HG02970 (cell line): ENCODE measurements around the gene PPP1R1C.
"Not testable (repeated sequence)": the region's sequence is repeated elsewhere in the genome, so short reads cannot be mapped to it uniquely, and the experiment has no call there.

Source experiments
- ATAC-seq: cut with Tn5 transposase; IDR thresholded peaks from one replicate; pipeline ENCODE4 v1.9.1; 2021; ENCODE audit warnings: mild to moderate bottlenecking, moderate library complexity, moderate number of reproducible peaks; ENCODE audit not compliant: unreplicated experiment, low FRiP score

The PPP1R1C gene

DNA sequence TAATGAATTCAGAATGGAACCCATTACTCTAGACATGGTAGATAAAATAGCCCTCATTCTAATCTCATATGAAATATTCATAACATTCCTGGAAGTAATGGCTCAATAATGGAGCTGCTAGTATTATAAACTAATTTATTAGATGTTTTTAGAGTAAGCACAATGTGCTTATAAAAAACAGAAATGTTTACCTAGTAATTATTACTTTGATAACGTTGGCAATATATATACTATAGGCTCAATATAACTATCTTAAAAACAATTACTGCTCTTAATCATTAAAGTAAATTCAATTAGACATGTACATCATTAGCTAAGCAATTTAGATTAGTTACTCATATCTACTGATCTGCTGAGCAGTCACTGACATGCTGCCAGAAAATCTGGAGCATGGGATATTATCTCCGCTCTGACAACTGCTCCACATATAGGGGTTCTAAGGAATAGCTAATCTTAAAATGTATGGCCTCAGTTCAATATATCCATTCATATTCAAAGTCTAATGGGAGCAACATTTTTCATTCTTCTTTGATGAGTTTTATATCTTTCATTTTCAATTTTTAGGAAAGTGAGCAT is 19.4 kb downstream of the PPP1R1C start:
- no peak for ATAC-seq

DNA sequence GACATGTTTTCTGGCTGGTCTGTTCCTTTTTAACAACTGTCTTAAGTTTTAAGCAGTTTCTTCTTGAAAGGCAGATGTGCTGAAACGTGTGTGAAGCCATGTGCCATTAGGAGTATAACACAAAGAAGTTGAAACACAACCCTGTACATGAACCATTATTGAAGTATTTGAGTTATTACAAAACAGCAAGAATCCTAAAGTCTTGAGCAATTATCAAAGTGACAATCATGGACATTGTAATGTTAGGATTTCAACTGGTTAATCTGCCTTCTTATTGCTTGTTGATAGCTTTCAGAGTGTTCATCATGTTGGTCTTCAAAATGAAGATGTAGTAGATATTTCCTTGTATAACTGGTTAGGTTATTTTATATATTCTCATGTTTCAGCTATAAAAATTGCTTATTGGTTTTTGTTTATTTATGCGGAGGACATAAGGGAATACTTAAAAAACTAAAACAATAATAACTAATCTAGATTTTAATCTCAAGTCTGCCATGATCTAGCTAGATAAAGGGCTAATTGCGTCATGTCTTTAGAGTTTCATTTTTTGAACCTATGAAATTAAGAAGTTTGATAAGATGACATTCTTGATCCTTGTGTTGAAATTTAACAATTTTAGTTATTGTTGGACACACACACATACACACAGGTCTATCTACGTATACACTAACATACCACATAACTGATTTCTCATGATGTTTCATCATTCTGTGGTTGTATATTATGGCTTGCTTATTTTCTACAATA is 21.1 kb downstream of the PPP1R1C start:
- ATAC-seq = no peak

DNA sequence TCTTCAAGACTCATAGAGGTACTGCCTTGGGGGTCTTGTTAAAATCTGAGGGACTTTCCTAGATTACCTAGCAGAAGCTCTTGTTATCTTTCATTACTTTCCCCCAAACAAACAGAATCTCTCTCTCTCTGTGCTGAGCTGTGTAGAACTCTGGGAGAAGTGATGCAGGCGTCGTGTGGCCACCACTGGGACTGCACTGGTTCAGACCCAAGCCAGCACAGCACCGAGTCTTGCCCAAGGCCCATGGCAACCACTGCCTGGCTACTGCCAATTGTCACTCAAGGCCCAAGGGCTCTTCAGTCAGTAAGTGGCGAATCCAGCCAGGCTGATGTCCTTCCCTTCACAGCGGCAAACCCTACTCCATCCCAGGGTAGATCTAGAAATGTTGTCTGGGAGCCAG is 28.6 kb downstream of the PPP1R1C start:
- no peak for ATAC-seq

DNA sequence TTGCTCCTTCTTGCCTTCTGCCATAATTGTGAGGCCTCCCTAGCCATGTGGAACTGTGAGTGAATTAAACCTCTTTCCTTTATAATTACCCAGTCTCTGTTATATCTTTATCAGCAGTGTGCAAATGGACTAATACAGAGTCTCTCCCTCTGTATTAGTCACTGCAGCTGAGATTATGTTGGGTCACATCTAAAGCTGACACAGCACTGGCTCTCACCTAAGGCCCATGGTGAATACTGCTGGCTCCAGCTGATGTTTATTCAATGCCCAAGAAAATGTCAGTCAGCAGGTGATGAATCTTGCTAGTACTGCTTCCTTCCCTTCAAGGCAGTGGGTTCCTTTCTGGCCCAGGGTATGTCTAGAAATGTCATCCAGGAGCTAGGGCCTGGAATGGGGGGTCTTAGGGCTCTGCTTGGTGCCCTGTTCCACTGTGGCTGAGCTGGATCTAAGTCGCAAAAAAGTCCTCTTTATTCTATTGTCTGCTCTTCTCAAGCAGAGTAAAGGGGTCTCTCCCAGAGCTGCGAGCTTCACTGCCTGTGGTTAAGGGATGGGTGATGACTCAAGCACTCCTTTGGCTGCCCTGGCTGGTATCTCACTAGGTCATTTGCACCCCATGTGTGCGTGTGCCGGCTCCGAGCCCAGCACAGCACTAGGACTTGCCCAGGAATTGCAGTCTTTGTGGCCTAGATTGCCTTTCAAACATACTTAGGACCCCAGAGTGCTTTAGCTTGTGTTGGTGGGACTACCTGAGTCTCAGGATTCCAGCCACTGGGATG is 29.9 kb downstream of the PPP1R1C start:
- ATAC-seq = no peak

DNA sequence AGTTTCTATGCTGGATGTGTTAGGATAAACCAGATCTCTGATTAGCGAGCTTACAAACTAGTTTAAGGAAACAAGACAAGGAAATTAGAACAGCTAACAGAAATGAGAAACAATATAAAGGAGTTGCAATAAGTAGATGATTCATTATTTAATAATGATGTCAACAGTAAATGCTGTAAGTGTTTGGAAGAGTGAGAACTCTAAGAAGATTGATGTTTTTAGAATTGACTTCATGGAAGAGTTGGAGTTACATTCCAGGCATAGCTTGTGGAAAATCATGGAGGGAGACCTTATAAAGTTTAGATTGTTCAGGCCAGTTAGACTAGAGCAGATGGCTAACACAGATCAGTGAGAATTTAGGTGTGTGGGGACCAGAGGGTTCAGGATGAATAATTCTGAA is 32.6 kb downstream of the PPP1R1C start:
- ATAC-seq = no peak

DNA sequence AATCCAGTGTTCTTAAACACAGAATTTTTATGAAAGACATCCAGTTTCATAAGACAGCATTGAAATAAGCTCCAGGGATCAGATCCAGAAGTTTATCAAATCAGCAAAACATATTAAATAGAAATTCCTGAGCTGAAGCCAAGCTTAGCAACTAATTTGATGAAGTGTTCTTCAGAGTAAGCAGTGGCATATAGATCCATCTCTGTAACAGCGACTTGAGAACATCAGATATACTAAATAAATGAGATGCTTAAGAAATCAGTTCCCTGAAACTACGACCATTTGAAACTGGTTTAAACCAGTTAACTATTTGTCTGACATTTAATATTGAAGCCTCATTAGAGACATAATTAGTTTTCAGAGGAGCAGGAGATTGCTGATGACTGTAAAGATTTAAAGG is 34.1 kb downstream of the PPP1R1C start:
- ATAC-seq = no peak

DNA sequence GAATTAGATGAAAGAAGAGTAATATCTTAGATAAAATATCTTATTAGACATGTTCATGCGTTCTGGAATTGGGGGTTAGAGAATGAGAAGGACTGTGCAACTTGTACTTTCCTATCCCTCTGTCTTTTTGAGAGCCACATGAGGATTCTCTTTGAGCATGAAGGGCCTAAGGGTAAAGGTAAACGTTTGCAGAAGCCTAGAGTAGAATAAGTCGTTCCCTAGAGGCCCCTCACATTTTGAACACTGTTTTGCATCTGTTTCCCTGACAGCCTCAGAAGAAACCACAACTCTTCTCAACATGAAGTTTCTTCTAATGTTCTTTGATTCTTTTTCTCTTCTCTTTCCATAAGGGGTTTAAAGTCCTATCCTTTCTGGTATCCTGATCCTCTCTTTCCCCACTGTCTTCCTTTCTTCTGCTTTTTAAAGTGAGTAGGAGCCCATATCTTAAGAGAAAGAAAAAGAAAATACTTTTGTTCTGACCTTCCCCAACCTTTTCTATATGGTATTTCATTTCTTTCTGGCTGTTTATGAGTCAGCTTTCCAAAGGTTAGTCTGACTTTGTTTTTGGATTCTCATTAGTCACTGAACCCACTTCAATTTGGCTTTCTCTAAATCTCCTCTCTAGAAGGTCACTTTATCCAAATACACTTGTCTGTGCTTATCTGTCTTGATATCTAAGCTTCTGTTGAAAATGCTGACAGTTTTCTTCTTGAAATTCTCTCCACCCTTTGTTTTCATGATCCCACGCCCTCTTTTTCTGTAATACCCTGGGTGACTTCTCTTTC is 34.8 kb downstream of the PPP1R1C start:
- no peak for ATAC-seq

DNA sequence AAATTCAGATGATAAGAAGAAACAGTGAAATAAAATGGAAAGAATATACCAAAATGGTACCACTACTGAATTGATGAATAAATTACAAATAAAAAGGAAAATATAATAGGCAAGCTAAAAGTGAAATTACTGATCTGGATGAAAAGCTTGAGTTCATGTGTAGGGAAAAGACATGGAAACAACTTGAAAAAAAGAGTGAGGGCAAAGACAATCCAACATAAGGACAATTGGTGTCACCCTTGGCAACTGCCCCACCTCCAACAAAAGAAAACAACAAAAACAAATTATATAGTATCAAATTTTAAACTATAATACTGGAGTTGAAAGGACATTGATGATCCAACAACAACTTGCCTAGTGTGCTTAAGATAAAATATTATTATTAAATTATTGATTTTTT is 37.6 kb downstream of the PPP1R1C start:
- no peak for ATAC-seq

DNA sequence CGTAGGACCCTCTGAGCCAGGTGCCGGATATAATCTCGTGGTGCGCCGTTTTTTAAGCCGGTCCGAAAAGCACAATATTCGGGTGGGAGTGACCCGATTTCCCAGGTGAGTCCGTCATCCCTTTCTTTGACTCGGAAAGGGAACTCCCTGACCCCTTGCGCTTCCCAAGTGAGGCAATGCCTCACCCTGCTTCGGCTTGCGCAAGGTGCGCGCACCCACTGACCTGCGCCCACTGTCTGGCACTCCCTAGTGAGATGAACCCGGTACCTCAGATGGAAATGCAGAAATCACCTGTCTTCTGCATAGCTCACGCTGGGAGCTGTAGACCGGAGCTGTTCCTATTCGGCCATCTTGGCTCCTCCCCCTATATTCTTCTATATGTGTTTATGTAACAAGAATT is 45.2 kb downstream of the PPP1R1C start:
- not testable (repeated sequence) for ATAC-seq

DNA sequence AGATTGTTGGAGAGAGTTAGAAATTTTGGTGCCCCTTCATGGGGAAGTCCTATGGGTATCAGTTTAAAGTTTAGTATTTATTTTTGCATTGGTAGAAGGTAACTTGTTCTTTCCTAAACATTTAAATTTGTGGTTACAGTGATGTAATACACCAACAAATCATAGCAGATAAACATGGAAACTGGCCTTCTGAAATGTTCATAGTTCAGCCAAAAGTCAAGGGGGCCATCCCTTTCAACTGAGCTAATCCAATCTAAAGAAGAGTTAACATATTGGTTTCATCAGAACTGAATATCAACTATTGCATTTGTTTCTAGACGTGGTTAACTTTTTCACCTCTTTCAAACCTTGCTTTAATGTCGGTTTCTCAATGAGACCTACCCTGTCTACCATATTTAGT is 46.3 kb downstream of the PPP1R1C start:
- no peak for ATAC-seq

DNA sequence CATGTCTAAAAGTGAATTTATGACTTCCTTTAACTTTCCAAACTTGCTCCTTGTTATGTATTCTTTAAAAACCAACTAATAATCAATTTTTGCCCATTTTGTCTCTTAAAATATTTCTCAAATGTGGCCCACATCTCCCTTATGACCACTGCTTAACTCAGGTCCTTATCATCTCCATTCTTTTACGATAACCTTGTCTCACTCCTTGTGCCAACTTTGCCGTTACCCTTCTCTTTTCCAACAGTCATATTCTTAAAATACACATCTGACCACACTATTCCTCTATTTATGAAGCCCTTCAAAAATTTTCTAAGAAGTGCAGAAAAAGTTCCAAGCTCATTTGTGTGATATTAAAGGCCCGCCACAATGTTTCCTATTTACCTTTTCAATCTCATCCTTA is 47.8 kb downstream of the PPP1R1C start:
- ATAC-seq = no peak

DNA sequence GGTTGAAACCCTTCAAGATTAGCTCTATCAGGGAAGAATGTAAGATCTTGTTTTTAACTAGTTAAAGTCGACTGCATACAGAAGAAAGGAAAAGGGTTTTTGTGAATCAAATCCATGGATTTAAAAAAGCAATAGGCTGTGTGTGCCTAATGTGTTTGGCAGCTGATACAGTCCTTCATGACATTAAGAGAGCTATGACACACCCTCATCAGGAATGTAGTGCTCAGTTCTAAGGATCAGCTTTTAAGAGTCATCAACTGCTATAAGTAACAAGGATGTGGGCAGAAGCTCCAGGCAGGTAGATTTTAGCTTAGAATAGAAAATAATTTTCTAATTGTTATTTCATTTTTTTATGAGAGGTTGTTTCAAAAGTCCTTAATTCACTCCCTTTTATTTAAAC is 52.9 kb downstream of the PPP1R1C start:
- no peak for ATAC-seq

DNA sequence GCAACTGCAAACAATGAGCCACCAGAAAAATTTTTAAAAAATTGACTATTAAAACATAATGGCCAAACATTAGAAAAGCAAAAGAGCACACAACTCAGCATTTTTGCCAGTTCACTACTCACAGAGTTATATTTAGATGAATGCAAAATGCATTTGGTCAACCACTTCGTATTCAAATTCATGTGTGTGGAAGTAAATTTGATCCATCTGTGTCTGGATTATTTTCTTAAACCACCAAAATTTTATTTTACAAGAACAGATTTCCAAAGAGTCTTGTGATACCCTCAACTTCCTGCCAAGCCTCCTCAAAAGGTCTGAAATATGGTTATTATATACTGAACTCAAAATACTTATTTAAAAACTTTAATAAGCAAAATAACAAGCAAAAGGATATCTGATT is 57.4 kb downstream of the PPP1R1C start:
- ATAC-seq = no peak

DNA sequence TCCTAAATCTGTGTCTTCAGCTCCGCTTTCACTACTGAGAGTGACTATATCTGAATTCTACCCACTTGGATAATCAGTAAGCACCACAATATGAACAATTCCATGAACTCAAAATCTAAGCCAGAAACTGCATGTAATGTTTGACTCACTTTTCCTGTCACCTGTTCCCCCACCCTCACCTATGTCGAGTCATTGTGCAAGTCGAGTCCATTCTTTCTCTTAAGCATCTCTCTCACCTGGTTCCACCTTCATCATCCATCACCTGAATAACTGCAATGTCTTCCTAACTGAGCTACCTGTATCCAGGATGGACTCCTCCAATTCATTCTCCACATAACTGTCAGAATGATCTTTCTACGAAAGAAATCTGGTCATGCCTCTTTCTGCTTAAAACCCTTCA is 58.2 kb downstream of the PPP1R1C start:
- ATAC-seq = no peak

DNA sequence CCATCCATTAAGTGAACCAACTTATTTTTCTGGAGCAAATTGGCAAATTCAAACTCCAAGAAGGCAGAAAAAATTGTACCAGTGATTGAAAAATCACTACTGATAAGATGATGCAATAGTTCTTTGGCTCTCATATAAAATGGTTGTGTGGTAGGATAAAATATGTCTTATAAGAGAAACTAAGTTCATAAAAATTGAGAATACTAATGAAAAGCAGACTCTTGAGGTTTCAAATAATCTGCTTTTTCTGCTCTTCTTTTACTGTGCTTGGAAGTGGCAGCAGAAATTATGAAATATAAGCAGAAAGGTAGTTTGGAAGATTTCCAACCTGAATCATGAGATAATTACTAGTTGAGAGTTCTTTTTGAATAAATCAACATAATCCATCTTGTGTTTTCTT is 61.9 kb downstream of the PPP1R1C start:
- no peak for ATAC-seq

DNA sequence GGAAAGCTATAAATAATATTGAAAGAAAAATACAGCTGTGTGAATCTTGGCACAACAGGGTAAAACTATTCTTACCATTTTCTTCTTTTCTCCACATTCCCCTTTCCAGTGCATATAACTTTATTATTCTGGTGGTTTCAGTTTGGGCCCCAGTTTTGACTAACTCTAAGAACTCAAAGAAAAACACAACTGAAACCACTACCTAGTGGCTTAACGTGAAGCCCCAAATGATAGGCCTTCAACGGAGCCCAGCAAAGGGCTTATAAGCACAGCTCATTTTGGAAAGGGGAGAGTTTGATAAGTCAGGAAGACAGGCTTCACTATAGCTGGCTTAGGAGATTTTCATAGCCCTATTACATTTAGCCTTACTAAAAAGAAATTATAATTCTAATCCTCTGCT is 62.4 kb downstream of the PPP1R1C start:
- ATAC-seq = no peak

DNA sequence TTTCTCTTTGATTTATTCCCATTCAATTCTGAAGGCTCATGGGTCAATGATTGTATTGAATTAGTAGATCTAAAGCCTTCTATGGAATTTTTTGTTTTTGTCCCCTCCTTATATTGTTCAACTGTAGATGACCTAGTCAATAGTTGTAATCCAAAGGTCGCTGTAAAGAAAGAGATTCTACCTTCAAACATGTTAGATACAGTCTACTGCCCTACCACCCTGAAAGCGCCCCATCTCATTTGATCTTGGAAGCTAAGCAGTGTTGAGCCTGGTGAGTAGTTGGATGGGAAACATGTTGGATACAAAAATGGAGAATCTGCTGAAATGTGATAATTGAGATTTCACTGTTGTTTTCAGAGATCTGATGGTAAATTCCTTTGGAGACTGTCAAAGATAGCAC is 63.0 kb downstream of the PPP1R1C start:
- no peak for ATAC-seq

DNA sequence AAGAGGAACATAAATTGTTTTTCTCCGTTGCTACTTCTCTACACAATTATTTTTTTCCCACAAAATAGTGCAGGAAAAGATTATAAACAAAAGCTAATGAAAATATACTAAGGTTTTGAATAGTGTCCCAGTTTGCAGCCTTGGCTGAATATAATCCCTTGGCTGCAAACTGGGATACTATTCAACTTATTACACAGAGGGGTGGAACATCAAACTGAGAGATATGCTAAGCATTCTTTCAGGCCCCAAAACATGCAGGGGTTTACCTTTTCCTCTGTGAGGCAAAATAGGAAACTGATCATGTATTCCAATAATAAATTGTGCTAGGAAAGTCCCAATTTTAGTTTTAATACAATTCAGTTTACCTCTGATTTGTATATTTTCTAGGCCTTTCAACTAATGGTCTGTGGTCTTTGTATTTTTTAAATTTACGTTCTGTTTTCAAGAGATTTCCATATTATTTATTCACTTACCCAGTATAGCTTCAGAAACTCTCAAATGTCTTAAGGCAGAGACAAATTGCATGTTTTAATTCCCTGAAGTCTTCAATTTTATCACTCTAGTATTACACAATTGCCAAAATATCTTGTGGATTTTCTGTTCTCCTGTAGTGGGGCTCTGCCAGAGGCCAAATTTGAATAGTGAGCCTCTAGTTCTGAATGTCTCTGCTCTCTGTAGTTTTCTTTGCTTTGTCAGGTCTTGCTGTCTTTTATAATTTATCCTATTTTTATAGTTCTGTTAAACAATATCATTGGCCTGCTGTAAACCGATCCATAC is 63.9 kb downstream of the PPP1R1C start:
- ATAC-seq = no peak

DNA sequence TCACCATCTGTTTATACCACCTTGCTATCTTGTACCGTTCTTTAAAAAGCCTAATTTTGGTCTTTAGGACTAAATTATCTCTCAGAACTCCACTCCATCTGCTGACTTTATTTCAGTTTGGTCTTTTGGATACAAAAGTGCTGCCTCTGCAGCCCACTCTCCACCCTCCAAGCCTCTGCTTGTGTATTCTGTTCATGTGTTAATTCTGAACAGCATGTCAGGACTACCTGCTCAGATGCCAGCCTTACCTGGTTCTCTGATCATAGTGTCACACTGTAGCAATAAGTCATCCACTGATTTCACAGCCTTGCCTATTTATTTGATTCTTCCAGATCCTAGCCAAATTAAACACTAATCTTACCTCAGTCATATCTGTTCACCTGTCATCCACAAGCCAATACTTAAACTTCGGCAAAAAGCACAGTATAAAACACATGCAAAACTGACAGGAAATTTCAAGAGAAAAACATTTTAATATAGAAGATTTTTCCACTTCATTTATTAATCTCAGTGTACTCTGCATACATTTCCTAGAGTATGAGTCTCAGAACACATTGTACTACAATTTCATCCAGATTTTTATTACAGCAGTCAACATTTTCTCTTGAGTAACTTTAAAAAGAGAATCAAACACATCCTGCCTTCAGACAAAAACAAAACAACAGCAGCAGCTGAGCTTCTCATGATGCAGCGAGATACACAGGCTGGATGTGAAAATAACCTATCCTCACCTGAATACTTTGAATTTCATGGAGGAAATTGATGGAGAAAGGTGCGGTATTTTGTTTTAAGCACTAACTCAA is 64.9 kb downstream of the PPP1R1C start:
- ATAC-seq = no peak
